PC-3 (cell line): ENCODE measurements around the gene EDC3.

Source experiments
- EZH2 ChIP-seq: fragments of 300-600 bp; sonication (generic); IDR thresholded peaks from one replicate; pipeline ENCODE4 v1.6.1; 2017; ENCODE audit warnings: antibody characterized with exemption, mild to moderate bottlenecking, low read length; ENCODE audit not compliant: unreplicated experiment
- EZH2phosphoT487 ChIP-seq: fragments of 300-600 bp; sonication (generic); IDR thresholded peaks from 2 replicates; pipeline ENCODE4 v1.6.1; 2018; ENCODE audit warnings: mild to moderate bottlenecking, antibody characterized with exemption, low read length, borderline replicate concordance
- TF ChIP-seq, protein P1 (sequence below): fragments of 300-600 bp; sonication (generic); conservative IDR thresholded peaks from 2 replicates; pipeline ENCODE4 v1.5.1; 2017; ENCODE audit warnings: antibody characterized with exemption, low read depth, mild to moderate bottlenecking, low read length

- TF ChIP-seq, protein P1, sequence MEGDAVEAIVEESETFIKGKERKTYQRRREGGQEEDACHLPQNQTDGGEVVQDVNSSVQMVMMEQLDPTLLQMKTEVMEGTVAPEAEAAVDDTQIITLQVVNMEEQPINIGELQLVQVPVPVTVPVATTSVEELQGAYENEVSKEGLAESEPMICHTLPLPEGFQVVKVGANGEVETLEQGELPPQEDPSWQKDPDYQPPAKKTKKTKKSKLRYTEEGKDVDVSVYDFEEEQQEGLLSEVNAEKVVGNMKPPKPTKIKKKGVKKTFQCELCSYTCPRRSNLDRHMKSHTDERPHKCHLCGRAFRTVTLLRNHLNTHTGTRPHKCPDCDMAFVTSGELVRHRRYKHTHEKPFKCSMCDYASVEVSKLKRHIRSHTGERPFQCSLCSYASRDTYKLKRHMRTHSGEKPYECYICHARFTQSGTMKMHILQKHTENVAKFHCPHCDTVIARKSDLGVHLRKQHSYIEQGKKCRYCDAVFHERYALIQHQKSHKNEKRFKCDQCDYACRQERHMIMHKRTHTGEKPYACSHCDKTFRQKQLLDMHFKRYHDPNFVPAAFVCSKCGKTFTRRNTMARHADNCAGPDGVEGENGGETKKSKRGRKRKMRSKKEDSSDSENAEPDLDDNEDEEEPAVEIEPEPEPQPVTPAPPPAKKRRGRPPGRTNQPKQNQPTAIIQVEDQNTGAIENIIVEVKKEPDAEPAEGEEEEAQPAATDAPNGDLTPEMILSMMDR = no peak
- TF ChIP-seq EZH2phosphoT487 = no peak
- TF ChIP-seq EZH2 = no peak
Observed at GRCh38 chr15:74724570-74725224, 28.9 kb upstream of the EDC3 start.
